Body of pancreas (tissue), 4 donors: ENCODE data around the gene DHX34.
A peak's percentile ranks its signal among the peaks of the same experiment; 100 is the strongest.

Experiments used
- POLR2A ChIP-seq, 3 donors: fragments of 450-650 bp; IDR thresholded peaks; one replicate each; pipeline ENCODE4 v1.6.1; 2016; ENCODE audit warnings: antibody characterized with exemption in 3 of 3, mild to moderate bottlenecking in 2 of 3
- TF ChIP-seq, protein P1 (sequence below), 7 experiments: fragments of 450-650 bp in 4 of 7; fragments of 200-600 bp in 3 of 7; sonication (generic) in 3 of 7; IDR thresholded peaks; one replicate each; pipeline ENCODE4 v1.5.1; 2016 to 2019; ENCODE audit warnings: antibody characterized with exemption in 7 of 7

DNA sequence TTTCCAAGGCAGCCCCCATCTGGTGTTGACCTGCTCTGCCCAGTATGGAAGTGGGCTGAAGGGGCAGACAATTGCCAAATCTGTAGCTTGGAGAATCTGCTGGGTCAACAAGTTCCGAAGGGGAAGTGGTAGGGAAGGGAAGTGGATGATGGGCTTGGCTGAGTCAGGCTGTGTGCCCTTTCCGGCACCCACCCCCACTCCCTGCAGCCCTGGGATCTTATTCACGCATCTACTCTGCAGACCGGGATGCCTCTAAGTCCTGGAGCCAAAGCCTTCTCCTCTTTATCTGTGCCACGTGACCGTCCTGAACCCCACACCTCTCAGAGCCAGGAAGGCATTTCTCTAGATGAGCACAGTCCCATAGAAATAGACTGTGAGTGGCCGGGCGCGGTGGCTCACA lies 24.6 kb upstream of the DHX34 start:
- TF ChIP-seq POLR2A (IDR thresholded peaks at IDR 0.05), result peak in 1 of 3 donors; percentile 43
- TF ChIP-seq, protein P1, sequence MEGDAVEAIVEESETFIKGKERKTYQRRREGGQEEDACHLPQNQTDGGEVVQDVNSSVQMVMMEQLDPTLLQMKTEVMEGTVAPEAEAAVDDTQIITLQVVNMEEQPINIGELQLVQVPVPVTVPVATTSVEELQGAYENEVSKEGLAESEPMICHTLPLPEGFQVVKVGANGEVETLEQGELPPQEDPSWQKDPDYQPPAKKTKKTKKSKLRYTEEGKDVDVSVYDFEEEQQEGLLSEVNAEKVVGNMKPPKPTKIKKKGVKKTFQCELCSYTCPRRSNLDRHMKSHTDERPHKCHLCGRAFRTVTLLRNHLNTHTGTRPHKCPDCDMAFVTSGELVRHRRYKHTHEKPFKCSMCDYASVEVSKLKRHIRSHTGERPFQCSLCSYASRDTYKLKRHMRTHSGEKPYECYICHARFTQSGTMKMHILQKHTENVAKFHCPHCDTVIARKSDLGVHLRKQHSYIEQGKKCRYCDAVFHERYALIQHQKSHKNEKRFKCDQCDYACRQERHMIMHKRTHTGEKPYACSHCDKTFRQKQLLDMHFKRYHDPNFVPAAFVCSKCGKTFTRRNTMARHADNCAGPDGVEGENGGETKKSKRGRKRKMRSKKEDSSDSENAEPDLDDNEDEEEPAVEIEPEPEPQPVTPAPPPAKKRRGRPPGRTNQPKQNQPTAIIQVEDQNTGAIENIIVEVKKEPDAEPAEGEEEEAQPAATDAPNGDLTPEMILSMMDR (IDR thresholded peaks at IDR 0.05), result no peak
